ENCODE results near the gene POLR1D.

- no peak for TF ChIP-seq CTCF (IDR thresholded peaks at IDR 0.05; ENCODE audit: low read depth, low read length)
- TF ChIP-seq POLR2A (IDR thresholded peaks at IDR 0.05; ENCODE audit: extremely low read depth, insufficient read length) = no peak
- TF ChIP-seq MAX (IDR thresholded peaks at IDR 0.05; ENCODE audit: low read depth, low read length) = no peak
- no peak for TF ChIP-seq MYC (IDR thresholded peaks at IDR 0.05; ENCODE audit: low read depth, low read length)
These were observed 11.0 kb downstream of the POLR1D start for GRCh38 chr13:27632648-27633047.

Measured in NB4 (cell line).